OCI-LY1 (cell line): ENCODE results near the gene TMEM208.

Experiments used
- H2AFZ ChIP-seq: fragments of 200-600 bp; sonication (generic), shearing (Covaris generic); 2 replicates; pipeline ENCODE4 v1.6.0; 2014; ENCODE audit warnings: antibody characterized with exemption, mild to moderate bottlenecking, low read length
- H3F3A ChIP-seq: fragments of 200-600 bp; sonication (generic), shearing (Covaris generic); 2 replicates; pipeline ENCODE4 v1.6.0; 2014; ENCODE audit warnings: mild to moderate bottlenecking, antibody characterized with exemption, low read length, moderate library complexity; ENCODE audit not compliant: insufficient read depth
- H3K27ac ChIP-seq: fragments of 200-600 bp; sonication (generic); 2 replicates; pipeline ENCODE4 v1.5.1; 2014; ENCODE audit warnings: low read length, mixed run types, mild to moderate bottlenecking, low read depth; ENCODE audit not compliant: poor library complexity, severe bottlenecking
- H3K27me3 ChIP-seq: fragments of 200-600 bp; sonication (generic); 2 replicates; pipeline ENCODE4 v1.6.0; 2014; ENCODE audit warnings: antibody characterized with exemption, mild to moderate bottlenecking, low read length, moderate library complexity; ENCODE audit not compliant: insufficient read depth
- H3K36me3 ChIP-seq: fragments of 200-600 bp; sonication (generic); 2 replicates; pipeline ENCODE4 v1.6.1; 2014; ENCODE audit warnings: mild to moderate bottlenecking, antibody characterized with exemption, low read length, moderate library complexity, mixed read lengths; ENCODE audit not compliant: insufficient read depth
- H3K4me1 ChIP-seq: fragments of 200-600 bp; sonication (generic); 2 replicates; pipeline ENCODE4 v1.5.1; 2014; ENCODE audit warnings: mild to moderate bottlenecking, low read length, moderate library complexity; ENCODE audit not compliant: insufficient read depth, severe bottlenecking
- H3K4me2 ChIP-seq: fragments of 200-600 bp; sonication (generic), shearing (Covaris generic); 2 replicates; pipeline ENCODE4 v1.6.1; 2014; ENCODE audit warnings: low read length
- H3K4me3 ChIP-seq: fragments of 200-600 bp; sonication (generic); 2 replicates; pipeline ENCODE4 v1.5.1; 2014; ENCODE audit warnings: low read length, low read depth, mild to moderate bottlenecking, mixed read lengths; ENCODE audit not compliant: poor library complexity, severe bottlenecking
- H3K79me2 ChIP-seq: fragments of 200-600 bp; shearing (Covaris generic); 2 replicates; pipeline ENCODE4 v1.6.1; 2016; ENCODE audit warnings: mixed run types, low read length, mixed read lengths; ENCODE audit not compliant: insufficient read depth
- H3K9ac ChIP-seq: fragments of 200-600 bp; sonication (generic), shearing (Covaris generic); 2 replicates; pipeline ENCODE4 v1.6.1; 2014; ENCODE audit warnings: mild to moderate bottlenecking, low read length, mixed read lengths
- H3K9me2 ChIP-seq: fragments of 200-600 bp; sonication (generic), shearing (Covaris generic); 2 replicates; pipeline ENCODE4 v1.6.1; 2014; ENCODE audit warnings: low read depth, mild to moderate bottlenecking, low read length, mixed read lengths
- H3K9me3 ChIP-seq: fragments of 200-600 bp; shearing (Covaris generic); 2 replicates; pipeline ENCODE4 v1.6.1; 2014; ENCODE audit warnings: low read length, mixed read lengths
- H4K20me1 ChIP-seq: fragments of 200-600 bp; sonication (generic), shearing (Covaris generic); 2 replicates; pipeline ENCODE4 v1.6.0; 2016; ENCODE audit warnings: mild to moderate bottlenecking, low read length; ENCODE audit not compliant: insufficient read depth
- EZH2 ChIP-seq: fragments of 200-600 bp; sonication (generic), shearing (Covaris generic); IDR thresholded peaks from 2 replicates; pipeline ENCODE4 v1.8.0; 2017; ENCODE audit warnings: borderline replicate concordance, mixed run types, mild to moderate bottlenecking, antibody characterized with exemption, low read length, moderate library complexity, mixed read lengths
- TF ChIP-seq, protein P1 (sequence below): fragments of 200-600 bp; sonication (generic), shearing (Covaris generic); IDR thresholded peaks from 2 replicates; pipeline ENCODE4 v1.5.1; 2017; ENCODE audit warnings: mild to moderate bottlenecking, antibody characterized with exemption, low read length, moderate library complexity, mixed read lengths

Gene TMEM208

DNA sequence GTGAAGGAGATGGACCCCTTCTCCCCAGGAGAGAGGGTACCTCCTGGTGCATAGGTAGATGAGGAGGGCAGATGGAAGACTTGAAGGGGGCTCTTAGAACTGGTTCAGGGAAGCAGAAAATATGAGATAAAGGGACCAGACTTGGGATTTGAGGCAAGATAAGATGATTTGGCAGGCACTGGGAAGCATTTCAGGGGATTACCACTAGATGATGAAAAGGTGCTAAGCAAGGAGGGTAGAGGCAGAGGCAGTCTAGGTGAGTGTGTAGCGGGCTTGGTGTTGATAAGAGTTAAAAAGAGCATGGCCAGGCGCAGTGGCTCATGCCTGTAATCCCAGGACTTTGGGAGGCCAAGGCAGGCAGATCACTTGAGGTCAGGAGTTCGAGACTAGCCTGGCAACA is 36.3 kb downstream of the TMEM208 start:
- H3K4me2 ChIP-seq: no peak overlapping the region

DNA sequence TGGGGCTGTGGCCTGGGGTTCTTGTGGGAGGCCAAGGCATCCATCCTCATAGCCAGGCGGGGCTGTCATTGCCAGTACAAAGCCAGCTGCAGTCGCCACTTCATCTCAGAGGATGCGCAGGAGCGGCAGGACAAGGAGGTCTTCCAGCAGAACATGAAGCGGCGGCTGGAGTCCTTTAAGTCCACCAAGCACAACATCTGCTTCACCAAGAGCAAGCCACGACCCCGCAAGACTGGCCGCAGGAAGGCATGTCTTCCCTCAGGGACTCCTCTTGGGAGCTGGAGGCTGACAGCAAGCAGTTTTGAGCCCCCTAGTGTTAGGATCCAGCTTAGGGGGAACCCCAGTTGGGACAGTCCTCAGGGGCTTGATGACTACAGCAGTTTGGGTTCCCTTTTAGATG is 37.3 kb downstream of the TMEM208 start:
- no peak for TF ChIP-seq EZH2
- TF ChIP-seq, protein P1, sequence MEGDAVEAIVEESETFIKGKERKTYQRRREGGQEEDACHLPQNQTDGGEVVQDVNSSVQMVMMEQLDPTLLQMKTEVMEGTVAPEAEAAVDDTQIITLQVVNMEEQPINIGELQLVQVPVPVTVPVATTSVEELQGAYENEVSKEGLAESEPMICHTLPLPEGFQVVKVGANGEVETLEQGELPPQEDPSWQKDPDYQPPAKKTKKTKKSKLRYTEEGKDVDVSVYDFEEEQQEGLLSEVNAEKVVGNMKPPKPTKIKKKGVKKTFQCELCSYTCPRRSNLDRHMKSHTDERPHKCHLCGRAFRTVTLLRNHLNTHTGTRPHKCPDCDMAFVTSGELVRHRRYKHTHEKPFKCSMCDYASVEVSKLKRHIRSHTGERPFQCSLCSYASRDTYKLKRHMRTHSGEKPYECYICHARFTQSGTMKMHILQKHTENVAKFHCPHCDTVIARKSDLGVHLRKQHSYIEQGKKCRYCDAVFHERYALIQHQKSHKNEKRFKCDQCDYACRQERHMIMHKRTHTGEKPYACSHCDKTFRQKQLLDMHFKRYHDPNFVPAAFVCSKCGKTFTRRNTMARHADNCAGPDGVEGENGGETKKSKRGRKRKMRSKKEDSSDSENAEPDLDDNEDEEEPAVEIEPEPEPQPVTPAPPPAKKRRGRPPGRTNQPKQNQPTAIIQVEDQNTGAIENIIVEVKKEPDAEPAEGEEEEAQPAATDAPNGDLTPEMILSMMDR: peak; percentile 26; the same call in 1 of the 2 replicates
- H3K4me1 ChIP-seq: no peaks in the 10 kb centered on the region
- 0 out of 2 replicates have a peak, but pooled peaks cover 5% of the 10 kb centered on the region for H3K27me3 ChIP-seq
- H4K20me1 ChIP-seq: no peaks in the 10 kb centered on the region
- no peak overlapping the region for H2AFZ ChIP-seq
- no peaks in the 10 kb centered on the region for H3F3A ChIP-seq
- no peaks in the 10 kb centered on the region for H3K36me3 ChIP-seq
- no peak overlapping the region for H3K9ac ChIP-seq
- no peaks in the 10 kb centered on the region for H3K9me3 ChIP-seq
- no peaks in the 10 kb centered on the region for H3K9me2 ChIP-seq
- H3K79me2 ChIP-seq: no peaks in the 10 kb centered on the region
- H3K27ac ChIP-seq: no peak overlapping the region
- no peak overlapping the region for H3K4me2 ChIP-seq
- no peak overlapping the region for H3K4me3 ChIP-seq

More for the DNA sequence above, 36.3 kb downstream of the TMEM208 start:
- Histone ChIP-seq H4K20me1 (no peaks in the 10 kb centered on the region), H3K27me3 (0 out of 2 replicates have a peak, but pooled peaks cover 5% of the 10 kb centered on the region), H3K9me2 (no peaks in the 10 kb centered on the region), H3K4me1 (no peaks in the 10 kb centered on the region), H3K36me3 (no peaks in the 10 kb centered on the region), H3K9me3 (no peaks in the 10 kb centered on the region), H3K9ac (no peak overlapping the region), H3K27ac (no peak overlapping the region), H2AFZ (no peak overlapping the region), H3K4me3 (no peak overlapping the region), H3F3A (no peaks in the 10 kb centered on the region), H3K79me2 (no peaks in the 10 kb centered on the region)
- TF ChIP-seq, protein P1: no peak
- no peak for TF ChIP-seq EZH2

DNA sequence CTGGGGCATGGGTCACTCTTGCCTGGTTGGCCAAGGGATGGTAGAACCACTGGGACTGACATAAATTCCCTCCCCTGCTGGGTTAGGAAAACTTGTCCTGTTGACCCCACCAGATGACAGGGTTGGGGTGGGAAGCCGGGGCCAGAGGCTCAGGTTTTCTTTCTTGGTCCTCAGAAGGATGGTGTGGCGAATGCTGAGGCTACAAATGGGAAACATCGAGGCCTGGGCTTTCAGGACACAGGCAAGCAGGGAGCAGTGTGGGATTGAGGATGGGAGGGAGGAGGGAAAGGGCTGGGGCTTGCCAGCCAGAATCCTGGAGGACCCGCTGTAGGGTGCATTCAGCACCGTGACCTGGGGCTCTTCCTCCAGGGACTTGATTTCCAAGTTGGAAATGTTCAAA is 37.9 kb downstream of the TMEM208 start:
- no peaks in the 10 kb centered on the region for H3K9me2 ChIP-seq
- no peak overlapping the region for H3K4me2 ChIP-seq
- TF ChIP-seq, protein P1: no peak
- no peak for TF ChIP-seq EZH2
- no peak overlapping the region for H2AFZ ChIP-seq
- H3K9ac ChIP-seq: no peak overlapping the region
- no peaks in the 10 kb centered on the region for H3K36me3 ChIP-seq
- H3K4me1 ChIP-seq: no peaks in the 10 kb centered on the region
- no peaks in the 10 kb centered on the region for H4K20me1 ChIP-seq
- no peaks in the 10 kb centered on the region for H3K79me2 ChIP-seq
- 0 out of 2 replicates have a peak, but pooled peaks cover 5% of the 10 kb centered on the region for H3K27me3 ChIP-seq
- H3K27ac ChIP-seq: no peak overlapping the region
- H3K4me3 ChIP-seq: no peak overlapping the region
- no peaks in the 10 kb centered on the region for H3K9me3 ChIP-seq
- no peaks in the 10 kb centered on the region for H3F3A ChIP-seq
